GM18868 (cell line): ENCODE data around the gene TRPV2.
"Not testable (repeated sequence)": the region's sequence is repeated elsewhere in the genome, so short reads cannot be mapped to it uniquely, and the experiment has no call there.

Experiments used
- ATAC-seq: cut with Tn5 transposase; IDR thresholded peaks from one replicate; pipeline ENCODE4 v1.9.1; 2021; ENCODE audit warnings: mild to moderate bottlenecking, moderate library complexity; ENCODE audit not compliant: unreplicated experiment

Gene TRPV2

GRCh38 chr17:16452268-16452667, 36.9 kb downstream of the TRPV2 start:
- ATAC-seq: not testable (repeated sequence)

- no peak for ATAC-seq
Measured at GRCh38 chr17:16453493-16453851, 38.1 kb downstream of the TRPV2 start.

- ATAC-seq: no peak
Measured at GRCh38 chr17:16455997-16456741, 40.8 kb downstream of the TRPV2 start.

GRCh38 chr17:16456742-16457316, 41.5 kb downstream of the TRPV2 start:
- no peak for ATAC-seq

GRCh38 chr17:16459271-16459670, 43.9 kb downstream of the TRPV2 start:
- ATAC-seq: no peak

- no peak for ATAC-seq
Measured at GRCh38 chr17:16459855-16460550, 44.6 kb downstream of the TRPV2 start.

GRCh38 chr17:16460796-16461605, 45.6 kb downstream of the TRPV2 start:
- ATAC-seq: no peak

GRCh38 chr17:16461606-16461866, 46.2 kb downstream of the TRPV2 start:
- ATAC-seq: no peak

- ATAC-seq: no peak
Measured at GRCh38 chr17:16462070-16462864, 46.9 kb downstream of the TRPV2 start.

GRCh38 chr17:16463358-16464302, 48.3 kb downstream of the TRPV2 start:
- no peak for ATAC-seq

GRCh38 chr17:16464303-16465051, 49.1 kb downstream of the TRPV2 start:
- no peak for ATAC-seq

GRCh38 chr17:16465052-16465312, 49.6 kb downstream of the TRPV2 start:
- no peak for ATAC-seq

GRCh38 chr17:16465861-16466338, 50.5 kb downstream of the TRPV2 start:
- no peak for ATAC-seq

- ATAC-seq: no peak
Measured at GRCh38 chr17:16466407-16466806, 51.0 kb downstream of the TRPV2 start.

GRCh38 chr17:16467044-16467443, 51.7 kb downstream of the TRPV2 start:
- no peak for ATAC-seq

GRCh38 chr17:16467886-16468285, 52.5 kb downstream of the TRPV2 start:
- no peak for ATAC-seq

GRCh38 chr17:16468428-16468992, 53.1 kb downstream of the TRPV2 start:
- no peak for ATAC-seq

GRCh38 chr17:16470265-16470664, 54.9 kb downstream of the TRPV2 start:
- ATAC-seq: no peak

GRCh38 chr17:16471295-16471694, 55.9 kb downstream of the TRPV2 start:
- ATAC-seq: no peak
